Measurements from ENCODE around the gene IFNG-AS1.
A peak's percentile ranks its signal among the peaks of the same experiment; 100 is the strongest.

Gene IFNG-AS1

GRCh38 chr12:68040450-68041075, 51.3 kb downstream of the IFNG-AS1 start:
- peak; percentile 38 to 77 for DNase-seq

- DNase-seq: no peak
Observed at GRCh38 chr12:68042212-68042699, 53.0 kb downstream of the IFNG-AS1 start.

- DNase-seq: no peak
Observed at GRCh38 chr12:68043435-68043834, 54.2 kb downstream of the IFNG-AS1 start.

GRCh38 chr12:68048648-68049297, 59.5 kb downstream of the IFNG-AS1 start:
- DNase-seq: peak in 1 of 2 donors; percentile 11

GRCh38 chr12:68056300-68056699, 67.1 kb downstream of the IFNG-AS1 start:
- no peak for DNase-seq

- DNase-seq: no peak
Observed at GRCh38 chr12:68063900-68064590, 74.8 kb downstream of the IFNG-AS1 start.

GRCh38 chr12:68065163-68065562, 75.9 kb downstream of the IFNG-AS1 start:
- DNase-seq: no peak

- no peak for DNase-seq
Observed at GRCh38 chr12:68065687-68066086, 76.4 kb downstream of the IFNG-AS1 start.

GRCh38 chr12:68067762-68068376, 78.6 kb downstream of the IFNG-AS1 start:
- no peak for DNase-seq

- no peak for DNase-seq
Observed at GRCh38 chr12:68069275-68069674, 80.0 kb downstream of the IFNG-AS1 start.

All from hippocampal formation (tissue), 2 donors.